T-cell (primary cell): ENCODE data around the gene TNFAIP8L1. TPM values are rescaled to one million over a fixed set of nuclear protein-coding genes. Genes with fewer than 3 reads are reported as not detected.
A peak's percentile ranks its signal among the peaks of the same experiment; 100 is the strongest.

ENCODE experiments used
- ATAC-seq, 4 experiments: fragments of 200-7000 bp in 3 of 4; fragments of 150-1000 bp in 1 of 4; cut with Tn5 transposase; replicated peaks in 1 of 4; 1 replicate in 3 of 4; 2 replicates in 1 of 4; pipeline ENCODE4 v1.10.0; 2021; ENCODE audit warnings: moderate library complexity in 3 of 4, mild to moderate bottlenecking in 2 of 4, moderate number of reproducible peaks in 1 of 4
- CTCF ChIA-PET, 2 donors: fragments of 300-600 bp; sonication (Branson Sonifier 250); formaldehyde crosslinking; loops; one replicate each; lab custom pipeline; 2022; ENCODE audit warnings: antibody characterized with exemption in 2 of 2; lab: Charles Lee
- POLR2A ChIA-PET, 2 donors: fragments of 300-600 bp; sonication (Branson Sonifier 250); formaldehyde crosslinking; loops; one replicate each; lab custom pipeline; 2022; ENCODE audit warnings: antibody characterized with exemption in 2 of 2; lab: Charles Lee
- DNase-seq, 35 experiments: peaks; one replicate each; pipeline versions ENCODE4 v3.0.0 to v3.0.0-alpha.2; 2013 to 2023
- H3K27ac ChIP-seq: one replicate; pipeline ENCODE4 v1.5.1; 2013; ENCODE audit warnings: low read length
- H3K27me3 ChIP-seq, 2 experiments: replicated peaks in 1 of 2; 1 replicate in 1 of 2; 2 replicates in 1 of 2; pipeline versions ENCODE4 v1.6.1 to v1.7.0; 2013; ENCODE audit warnings: low read length in 1 of 2, mixed read lengths in 1 of 2; ENCODE audit not compliant: control insufficient read depth in 2 of 2, insufficient read depth in 2 of 2; ENCODE audit errors: extremely low read depth in 1 of 2
- H3K36me3 ChIP-seq, 2 donors: 1 replicate in 1 of 2; 2 replicates in 1 of 2; pipeline versions ENCODE4 v1.6.1 to v1.7.0; 2013; ENCODE audit warnings: low read length in 1 of 2; ENCODE audit not compliant: control insufficient read depth in 2 of 2, insufficient read depth in 1 of 2; ENCODE audit errors: extremely low read depth in 1 of 2
- H3K4me1 ChIP-seq, 2 experiments: 1 replicate in 1 of 2; 2 replicates in 1 of 2; pipeline versions ENCODE4 v1.6.1 to v1.7.0; 2013; ENCODE audit warnings: low read length in 2 of 2, mixed read lengths in 1 of 2; ENCODE audit not compliant: insufficient read depth in 2 of 2, control insufficient read depth in 1 of 2; ENCODE audit errors: extremely low read depth in 1 of 2
- H3K4me3 ChIP-seq, 2 donors: 1 replicate in 1 of 2; 2 replicates in 1 of 2; pipeline versions ENCODE4 v1.5.1 to v1.7.0; 2013; ENCODE audit warnings: mild to moderate bottlenecking in 2 of 2, low read length in 1 of 2, moderate library complexity in 1 of 2; ENCODE audit not compliant: control insufficient read depth in 1 of 2; ENCODE audit errors: extremely low read depth in 1 of 2
- H3K9me3 ChIP-seq: 2 replicates; pipeline ENCODE4 v1.7.0; 2013
- H3K27ac Mint-ChIP-seq, 2 donors: one replicate each; pipeline ENCODE4 v1.8.0; 2020 to 2021; ENCODE audit warnings: mild to moderate bottlenecking in 2 of 2, mixed read lengths in 2 of 2
- H3K27me3 Mint-ChIP-seq, 2 donors: one replicate each; pipeline ENCODE4 v1.8.0; 2021 to 2022; ENCODE audit warnings: mixed read lengths in 2 of 2
- H3K36me3 Mint-ChIP-seq: one replicate; pipeline ENCODE4 v1.8.0; 2021; ENCODE audit warnings: mixed read lengths
- H3K4me1 Mint-ChIP-seq, 3 donors: one replicate each; pipeline ENCODE4 v1.8.0; 2020 to 2022; ENCODE audit warnings: mixed read lengths in 3 of 3, mild to moderate bottlenecking in 1 of 3
- H3K4me3 Mint-ChIP-seq, 3 donors: one replicate each; pipeline ENCODE4 v1.8.0; 2020 to 2022; ENCODE audit warnings: mild to moderate bottlenecking in 3 of 3, mixed read lengths in 3 of 3, moderate library complexity in 3 of 3
- H3K9me3 Mint-ChIP-seq, 3 donors: one replicate each; pipeline ENCODE4 v1.8.0; 2020 to 2022; ENCODE audit warnings: mixed read lengths in 3 of 3
- WGBS: methylation state at CpG from one replicate; pipeline ENCODE4 v1.1.5; 2013; ENCODE audit warnings: missing lambda C conversion rate; ENCODE audit not compliant: insufficient coverage; 5-methylcytosine and 5-hydroxymethylcytosine counted together
- total RNA-seq, 35 experiments: library from RNA in 6 of 35; stranded (reverse) in 6 of 35; fragments of 120-200 nt in 1 of 35; gene quantifications; one replicate each; pipeline versions ENCODE4 v1.2.1 to v1.2.4 and lab custom pipeline; 2013 to 2026

The TNFAIP8L1 gene
- total RNA-seq, 5 donors from 2014 or later (not counting 1 experiment from before 2014, with no cell fraction given), result 10.8 to 23.0 (median 19.5) TPM

GRCh38 chr19:4652075-4652474 is 12.8 kb downstream of the TNFAIP8L1 start:
- Mint-ChIP-seq H3K4me3 (no peak overlapping the region), H3K4me1 (peaks cover 0 to 1% (median 0%) of the 10 kb centered on the region in 3 donors), H3K36me3 (peaks cover 12% of the 10 kb centered on the region), H3K27me3 (no peaks in the 10 kb centered on the region), H3K9me3 (no peaks in the 10 kb centered on the region), H3K27ac (no peak overlapping the region)
- ChIA-PET CTCF (no interaction called here), POLR2A (no interaction called here)
- no peak for ATAC-seq
- DNase-seq, result no peak
- H3K9me3 ChIP-seq, result no peaks in the 10 kb centered on the region
- H3K4me1 ChIP-seq, result peaks cover 0 to 2% of the 10 kb centered on the region in 2 experiments
- H3K27me3 ChIP-seq, result no peaks in the 10 kb centered on the region
- peaks cover 19 to 23% of the 10 kb centered on the region in 2 donors for H3K36me3 ChIP-seq
- WGBS, result 96% methylated on average over 33 of the region's 44 CpGs
- H3K27ac ChIP-seq, result no peak overlapping the region
- H3K4me3 ChIP-seq, result no peak overlapping the region

GRCh38 chr19:4653793-4654436 is 14.6 kb downstream of the TNFAIP8L1 start:
- peaks cover 0 to 1% (median 0%) of the 10 kb centered on the region in 3 donors for H3K4me1 Mint-ChIP-seq
- WGBS, result 96% methylated on average over 10 of the region's 13 CpGs
- peaks cover 16% of the 10 kb centered on the region for H3K36me3 Mint-ChIP-seq
- no peaks in the 10 kb centered on the region for H3K9me3 Mint-ChIP-seq
- Histone ChIP-seq H3K27ac (no peak overlapping the region), H3K4me3 (no peak overlapping the region), H3K36me3 (peaks cover 21 to 39% of the 10 kb centered on the region in 2 donors), H3K9me3 (no peaks in the 10 kb centered on the region), H3K27me3 (no peaks in the 10 kb centered on the region), H3K4me1 (peaks cover 0 to 4% of the 10 kb centered on the region in 2 experiments)
- H3K27ac Mint-ChIP-seq, result no peak overlapping the region
- CTCF ChIA-PET, result no interaction called here
- POLR2A ChIA-PET, result no interaction called here
- no peak for DNase-seq
- H3K4me3 Mint-ChIP-seq, result no peak overlapping the region
- H3K27me3 Mint-ChIP-seq, result no peaks in the 10 kb centered on the region
- no peak for ATAC-seq

- H3K36me3 Mint-ChIP-seq, result peaks cover 19% of the 10 kb centered on the region
- POLR2A ChIA-PET, result no interaction called here
These were observed 15.4 kb downstream of the TNFAIP8L1 start for GRCh38 chr19:4654437-4655361.

GRCh38 chr19:4656102-4656501 is 16.8 kb downstream of the TNFAIP8L1 start:
- Mint-ChIP-seq H3K27ac (no peak overlapping the region), H3K4me1 (no peaks in the 10 kb centered on the region), H3K36me3 (peaks cover 22% of the 10 kb centered on the region), H3K4me3 (no peak overlapping the region), H3K9me3 (no peaks in the 10 kb centered on the region), H3K27me3 (no peaks in the 10 kb centered on the region)
- Histone ChIP-seq H3K27ac (no peak overlapping the region), H3K36me3 (peaks cover 21 to 54% of the 10 kb centered on the region in 2 donors), H3K4me1 (peaks cover 0 to 4% of the 10 kb centered on the region in 2 experiments), H3K4me3 (no peak overlapping the region), H3K9me3 (no peaks in the 10 kb centered on the region), H3K27me3 (no peaks in the 10 kb centered on the region)
- 92% methylated on average over 7 of the region's 8 CpGs for WGBS
- DNase-seq (no peak), ATAC-seq (no peak)
- ChIA-PET POLR2A (no interaction called here), CTCF (interaction anchor here (0.5 to 0.6 kb wide), 2 partner anchors 10 to 12 kb away, joined by 3 to 4 read pairs; no protein-coding TSS in a partner anchor)

More at GRCh38 chr19:4654437-4655361, 15.4 kb downstream of the TNFAIP8L1 start:
- H3K4me1 ChIP-seq, result peaks cover 0 to 4% of the 10 kb centered on the region in 2 experiments
- no peaks in the 10 kb centered on the region for H3K9me3 Mint-ChIP-seq
- CTCF ChIA-PET, result no interaction called here
- H3K4me1 Mint-ChIP-seq, result no peaks in the 10 kb centered on the region
- DNase-seq, result no peak
- H3K9me3 ChIP-seq, result no peaks in the 10 kb centered on the region
- H3K27me3 ChIP-seq, result no peaks in the 10 kb centered on the region
- no peak overlapping the region for H3K4me3 Mint-ChIP-seq
- H3K27me3 Mint-ChIP-seq, result no peaks in the 10 kb centered on the region
- no peak overlapping the region for H3K27ac ChIP-seq
- WGBS, result 91% methylated on average over 24 of the region's 27 CpGs
- H3K4me3 ChIP-seq, result no peak overlapping the region
- H3K36me3 ChIP-seq, result peaks cover 21 to 44% of the 10 kb centered on the region in 2 donors
- H3K27ac Mint-ChIP-seq, result peak overlapping the region in 1 of 2 donors; percentile 5
- ATAC-seq, result no peak

- CTCF ChIA-PET, result no interaction called here
- Mint-ChIP-seq H3K4me3 (no peak overlapping the region), H3K27me3 (no peaks in the 10 kb centered on the region), H3K27ac (no peak overlapping the region), H3K4me1 (no peaks in the 10 kb centered on the region), H3K36me3 (peaks cover 23% of the 10 kb centered on the region), H3K9me3 (no peaks in the 10 kb centered on the region)
- Histone ChIP-seq H3K27me3 (no peaks in the 10 kb centered on the region), H3K4me3 (no peak overlapping the region), H3K27ac (no peak overlapping the region), H3K36me3 (peaks cover 21 to 60% of the 10 kb centered on the region in 2 donors), H3K9me3 (no peaks in the 10 kb centered on the region), H3K4me1 (peaks cover 0 to 4% of the 10 kb centered on the region in 2 experiments)
- DNase-seq, result no peak
- POLR2A ChIA-PET, result no interaction called here
- whole genome bisulfite sequencing, result 72% methylated on average over 5 of the region's 14 CpGs
- ATAC-seq, result no peak
These were observed 17.9 kb downstream of the TNFAIP8L1 start for GRCh38 chr19:4657262-4657661.

GRCh38 chr19:4657835-4658234 is 18.5 kb downstream of the TNFAIP8L1 start:
- no peak overlapping the region for H3K27ac Mint-ChIP-seq
- Histone ChIP-seq H3K27ac (no peak overlapping the region), H3K4me3 (no peak overlapping the region), H3K27me3 (no peaks in the 10 kb centered on the region), H3K36me3 (peaks cover 17 to 60% of the 10 kb centered on the region in 2 donors), H3K9me3 (no peaks in the 10 kb centered on the region), H3K4me1 (peaks cover 0 to 4% of the 10 kb centered on the region in 2 experiments)
- H3K4me3 Mint-ChIP-seq, result no peak overlapping the region
- CTCF ChIA-PET, result no interaction called here
- ATAC-seq, result no peak
- H3K27me3 Mint-ChIP-seq, result no peaks in the 10 kb centered on the region
- H3K9me3 Mint-ChIP-seq, result no peaks in the 10 kb centered on the region
- POLR2A ChIA-PET, result no interaction called here
- no peaks in the 10 kb centered on the region for H3K4me1 Mint-ChIP-seq
- no peak for DNase-seq
- WGBS, result 93% methylated on average over 8 of the region's 8 CpGs
- peaks cover 25% of the 10 kb centered on the region for H3K36me3 Mint-ChIP-seq
